ENCODE measurements around the gene FUT7. TPM values are rescaled to one million over a fixed set of nuclear protein-coding genes. Genes with fewer than 3 reads are reported as not detected.
A peak's percentile ranks its signal among the peaks of the same experiment; 100 is the strongest.

The FUT7 gene
- total RNA-seq, 2 donors from 2014 or later: 7.7 to 10.6 TPM

DNA sequence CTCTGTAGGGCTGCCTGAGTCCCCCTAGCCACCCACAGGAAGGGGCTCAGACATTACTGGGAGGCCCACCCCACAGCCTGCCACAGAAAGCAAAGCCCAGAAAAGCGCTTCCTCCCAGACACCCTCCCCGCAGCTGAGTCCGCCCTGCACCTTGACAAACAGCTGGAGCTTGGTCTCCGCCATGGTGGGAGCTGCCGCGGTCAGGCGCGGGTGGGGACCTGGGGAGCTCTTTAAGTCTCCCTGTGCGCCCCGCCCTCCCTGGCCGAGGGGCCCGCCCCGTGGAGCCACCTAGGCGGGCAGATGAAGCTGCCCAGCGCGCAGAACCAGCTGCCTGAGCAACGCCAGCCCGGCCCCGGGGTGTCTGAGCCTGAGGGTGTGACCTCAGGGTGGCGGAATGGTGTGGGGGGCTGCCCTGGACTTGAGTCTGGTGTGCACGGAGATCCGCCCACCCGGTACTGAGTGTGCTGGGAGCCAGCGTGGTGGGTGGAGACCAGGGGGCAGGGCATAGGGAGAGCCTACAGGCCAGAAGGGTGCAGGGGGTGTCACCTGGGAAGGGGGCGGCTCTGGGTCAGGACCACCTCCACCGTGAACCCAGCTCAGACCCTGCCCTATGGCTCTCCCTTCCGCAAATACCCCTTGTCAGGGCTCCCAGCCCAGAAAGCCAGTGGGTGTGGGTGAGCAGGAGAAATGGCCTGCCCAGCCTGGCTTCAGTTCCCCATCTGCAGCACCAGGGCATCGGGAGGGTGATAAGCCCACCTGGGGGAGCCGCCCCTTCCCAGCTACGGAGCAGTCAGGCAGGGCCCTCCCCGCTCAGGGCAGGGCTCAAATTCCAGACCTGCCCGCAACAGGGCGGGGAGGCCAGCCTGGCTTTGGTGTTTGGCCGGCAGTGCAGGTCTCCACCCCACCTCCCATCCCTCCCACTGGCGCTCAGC, 35.3 kb downstream of the FUT7 start, which contains the start of gene CLIC3:
Gene CLIC3 (minus strand): TSS at position 208 of the 932 bp plus-strand sequence. CDS start 25 bp downstream, at position 183.
- no peaks in the 10 kb centered on the region for H3K27me3 Mint-ChIP-seq
- ATAC-seq: peak; percentile 8
- peak in 2 of 3 donors; percentile 33 to 37 for DNase-seq
- peaks cover 25% of the 10 kb centered on the region for H3K4me1 Mint-ChIP-seq
- H3K9me3 ChIP-seq (ENCODE audit: control insufficient read depth, low read length, poor library complexity, severe bottlenecking): no peaks in the 10 kb centered on the region
- peak within 1 kb of the TSS; percentile 85 for H3K4me3 Mint-ChIP-seq
- H3K27ac Mint-ChIP-seq: peak within 1 kb of the TSS; percentile 95
- H3K36me3 Mint-ChIP-seq (ENCODE audit: low read depth): no peaks in the 10 kb centered on the region

GRCh38 chr9:136995772-136996311, 36.0 kb downstream of the FUT7 start:
- Mint-ChIP-seq H3K4me3 (peak overlapping the region; percentile 76), H3K27me3 (no peaks in the 10 kb centered on the region), H3K4me1 (peaks cover 29% of the 10 kb centered on the region), H3K27ac (peak overlapping the region; percentile 14), H3K36me3 (ENCODE audit: low read depth) (no peaks in the 10 kb centered on the region)
- DNase-seq: no peak
- ATAC-seq: no peak
- H3K9me3 ChIP-seq (ENCODE audit: control insufficient read depth, low read length, poor library complexity, severe bottlenecking): no peaks in the 10 kb centered on the region

GRCh38 chr9:136995362-136995761, 36.5 kb downstream of the FUT7 start:
- ATAC-seq (no peak), DNase-seq (no peak)
- Mint-ChIP-seq H3K27ac (no peak overlapping the region), H3K36me3 (ENCODE audit: low read depth) (no peaks in the 10 kb centered on the region), H3K27me3 (no peaks in the 10 kb centered on the region), H3K4me1 (peaks cover 30% of the 10 kb centered on the region), H3K4me3 (peak overlapping the region; percentile 55)
- H3K9me3 ChIP-seq (ENCODE audit: control insufficient read depth, low read length, poor library complexity, severe bottlenecking): no peaks in the 10 kb centered on the region

- DNase-seq (no peak), ATAC-seq (no peak)
- no peaks in the 10 kb centered on the region for H3K9me3 ChIP-seq (ENCODE audit: control insufficient read depth, low read length, poor library complexity, severe bottlenecking)
- peaks cover 27% of the 10 kb centered on the region for H3K4me1 Mint-ChIP-seq
- no peaks in the 10 kb centered on the region for H3K36me3 Mint-ChIP-seq (ENCODE audit: low read depth)
- no peaks in the 10 kb centered on the region for H3K27me3 Mint-ChIP-seq
- no peak overlapping the region for H3K4me3 Mint-ChIP-seq
- no peak overlapping the region for H3K27ac Mint-ChIP-seq
Observed at GRCh38 chr9:136994888-136995230, 37.0 kb downstream of the FUT7 start.

DNA sequence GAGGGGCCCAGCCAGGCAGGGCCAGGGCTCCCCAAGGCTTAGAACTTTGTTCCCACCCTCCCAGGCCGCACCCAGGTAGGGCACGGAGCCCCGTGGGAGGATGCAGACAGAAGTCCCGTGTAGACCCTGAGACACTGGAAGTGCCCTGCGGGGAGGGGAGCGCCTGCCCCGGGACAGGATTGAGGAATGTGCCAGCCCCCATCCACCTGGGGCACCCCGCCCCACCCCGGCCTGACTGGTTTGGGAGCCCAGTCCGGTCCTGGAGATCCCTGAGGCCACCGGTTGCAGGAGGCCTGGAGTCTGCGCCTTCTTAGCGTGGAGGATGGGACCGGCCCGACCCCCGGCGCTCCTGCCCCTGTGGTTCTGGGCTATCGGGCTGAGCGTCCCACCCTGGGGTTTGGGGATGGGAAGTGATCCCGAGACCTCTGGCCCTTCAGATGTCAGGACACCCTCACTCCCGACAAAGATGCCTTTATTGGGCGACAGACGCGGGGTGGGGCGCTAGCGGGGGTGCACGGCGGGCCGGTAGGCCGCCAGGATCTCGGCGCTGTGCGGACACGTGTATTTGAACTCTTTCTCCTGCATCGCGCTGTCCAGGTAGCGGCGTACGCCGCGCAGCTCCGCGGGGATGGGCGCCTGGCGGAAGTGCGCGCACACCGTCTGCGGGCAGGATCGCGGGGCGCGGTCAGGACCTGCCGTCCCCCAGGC, 37.6 kb downstream of the FUT7 start:
- Mint-ChIP-seq H3K27me3 (no peaks in the 10 kb centered on the region), H3K4me1 (peaks cover 30% of the 10 kb centered on the region), H3K4me3 (peak overlapping the region; percentile 89), H3K27ac (peak overlapping the region; percentile 39), H3K36me3 (ENCODE audit: low read depth) (no peaks in the 10 kb centered on the region)
- no peaks in the 10 kb centered on the region for H3K9me3 ChIP-seq (ENCODE audit: control insufficient read depth, low read length, poor library complexity, severe bottlenecking)
- no peak for DNase-seq
- ATAC-seq: no peak

GRCh38 chr9:136992819-136993369, 39.0 kb downstream of the FUT7 start:
- H3K27me3 Mint-ChIP-seq: no peaks in the 10 kb centered on the region

GRCh38 chr9:136991993-136992818, 39.7 kb downstream of the FUT7 start, which contains the start of gene PAXX:
PAXX (plus strand) TSS chr9:136992422; CDS start chr9:136992444, 22 bp downstream.
- no peaks in the 10 kb centered on the region for H3K27me3 Mint-ChIP-seq
- peaks cover 2% of the 10 kb centered on the region for H3K36me3 Mint-ChIP-seq (ENCODE audit: low read depth)
- no peaks in the 10 kb centered on the region for H3K9me3 ChIP-seq (ENCODE audit: control insufficient read depth, low read length, poor library complexity, severe bottlenecking)
- peaks cover 18% of the 10 kb centered on the region for H3K4me1 Mint-ChIP-seq
- peak within 1 kb of the TSS; percentile 89 for H3K4me3 Mint-ChIP-seq
- peak; percentile 92 to 96 (median 92) for DNase-seq
- H3K27ac Mint-ChIP-seq: peak within 1 kb of the TSS; percentile 61
- peak; percentile 91 for ATAC-seq

More at GRCh38 chr9:136992819-136993369, 39.0 kb downstream of the FUT7 start:
- H3K4me3 Mint-ChIP-seq: peak overlapping the region; percentile 89
- no peaks in the 10 kb centered on the region for H3K9me3 ChIP-seq (ENCODE audit: control insufficient read depth, low read length, poor library complexity, severe bottlenecking)
- H3K27ac Mint-ChIP-seq: peak overlapping the region; percentile 61
- DNase-seq: no peak
- peaks cover 22% of the 10 kb centered on the region for H3K4me1 Mint-ChIP-seq
- no peak for ATAC-seq
- H3K36me3 Mint-ChIP-seq (ENCODE audit: low read depth): peaks cover under 1% of the 10 kb centered on the region

DNA sequence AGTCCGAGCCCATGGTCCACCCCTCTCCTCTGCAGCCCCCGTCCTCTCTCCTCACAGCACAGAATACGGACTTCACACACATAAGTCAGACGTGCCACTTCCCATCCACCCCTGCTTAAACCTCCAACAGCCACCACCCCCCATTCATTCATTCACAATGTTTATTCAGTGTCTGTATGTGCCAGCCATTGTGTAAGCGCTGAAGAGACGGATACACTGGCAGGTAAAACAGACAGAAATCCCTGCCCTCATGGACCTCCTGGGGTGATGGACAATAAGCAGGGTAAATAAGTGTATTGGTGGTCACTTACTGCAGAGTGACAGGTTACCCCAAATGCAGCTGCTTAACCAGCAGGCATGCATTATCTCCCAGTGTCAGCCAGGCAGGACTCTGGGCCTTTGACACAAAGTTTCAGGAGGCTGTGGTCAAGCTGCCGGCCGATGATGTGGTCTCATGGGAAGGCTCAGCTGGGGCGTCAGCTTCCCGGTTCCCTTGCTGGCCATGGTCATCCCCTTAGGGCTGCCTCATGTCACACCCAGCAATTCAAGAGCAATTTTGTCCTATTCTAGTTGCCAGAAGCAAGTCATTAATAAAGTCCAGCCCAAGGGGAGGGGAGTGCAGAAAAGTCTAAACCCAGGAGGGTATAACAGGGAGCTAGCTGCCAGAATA, 41.5 kb downstream of the FUT7 start:
- Mint-ChIP-seq H3K27me3 (no peaks in the 10 kb centered on the region), H3K27ac (no peak overlapping the region), H3K36me3 (ENCODE audit: low read depth) (peaks cover 2% of the 10 kb centered on the region), H3K4me1 (peaks cover 13% of the 10 kb centered on the region), H3K4me3 (peak overlapping the region; percentile 89)
- DNase-seq (no peak), ATAC-seq (no peak)
- no peaks in the 10 kb centered on the region for H3K9me3 ChIP-seq (ENCODE audit: control insufficient read depth, low read length, poor library complexity, severe bottlenecking)

- Mint-ChIP-seq H3K36me3 (ENCODE audit: low read depth) (peaks cover 4% of the 10 kb centered on the region), H3K4me3 (peak overlapping the region; percentile 41), H3K27ac (no peak overlapping the region), H3K4me1 (peaks cover 16% of the 10 kb centered on the region), H3K27me3 (peaks cover 5% of the 10 kb centered on the region)
- ATAC-seq (no peak), DNase-seq (no peak)
- H3K9me3 ChIP-seq (ENCODE audit: control insufficient read depth, low read length, poor library complexity, severe bottlenecking): no peaks in the 10 kb centered on the region
Observed at GRCh38 chr9:136988872-136989271, 43.0 kb downstream of the FUT7 start.

DNA sequence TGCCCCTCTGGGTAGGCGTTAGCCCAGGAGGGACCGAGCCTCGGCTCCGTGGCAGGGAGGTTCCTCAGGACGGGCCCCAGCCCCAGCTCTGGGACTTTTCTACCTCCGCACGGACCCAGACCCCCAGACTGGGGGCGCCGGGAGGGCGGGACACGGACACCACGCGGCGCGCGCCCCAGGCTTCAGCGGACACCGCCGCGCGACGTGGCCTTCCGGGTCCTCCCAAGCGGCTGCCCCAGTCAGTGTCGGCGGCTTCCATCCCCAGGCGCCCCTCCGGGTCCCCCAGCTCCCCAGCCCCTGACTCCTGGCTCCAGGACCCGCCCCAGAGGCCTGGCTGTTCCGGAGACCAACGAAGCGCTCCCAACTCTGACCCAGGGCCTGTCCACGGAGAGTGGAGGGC, 46.0 kb downstream of the FUT7 start:
- Mint-ChIP-seq H3K4me1 (peaks cover 11% of the 10 kb centered on the region), H3K27me3 (peaks cover 10% of the 10 kb centered on the region), H3K27ac (no peak overlapping the region), H3K4me3 (no peak overlapping the region), H3K36me3 (ENCODE audit: low read depth) (peaks cover 6% of the 10 kb centered on the region)
- ATAC-seq (no peak), DNase-seq (no peak)
- H3K9me3 ChIP-seq (ENCODE audit: control insufficient read depth, low read length, poor library complexity, severe bottlenecking): no peaks in the 10 kb centered on the region

DNA sequence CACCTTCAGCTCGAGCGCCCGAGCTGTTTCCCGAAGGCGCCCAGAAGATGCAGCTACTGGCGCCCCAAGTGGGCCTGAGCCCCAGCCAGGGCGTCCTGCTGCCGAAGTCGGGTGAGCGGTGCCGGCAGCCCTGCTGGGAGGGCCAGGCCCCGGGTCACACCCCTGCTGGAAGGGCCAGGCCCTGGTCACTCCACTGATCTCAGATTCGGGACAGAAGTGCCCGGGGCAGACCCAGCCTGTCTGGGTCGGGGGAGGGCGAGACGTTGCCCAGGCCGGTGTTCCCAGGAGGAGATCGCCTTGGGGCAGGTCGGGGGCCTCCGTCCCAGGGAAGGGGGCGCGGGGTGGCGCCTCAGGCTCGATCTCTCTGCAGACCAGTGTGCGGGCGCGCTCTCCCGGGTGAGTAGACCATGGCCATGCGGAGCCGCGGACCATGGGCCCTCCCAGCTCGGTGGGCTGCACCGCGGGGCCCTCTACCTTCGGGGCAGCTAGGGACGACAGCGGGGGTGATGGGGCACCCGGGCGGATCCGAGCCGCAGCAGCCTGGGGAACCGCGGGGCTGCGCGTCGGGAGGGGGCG, 46.8 kb downstream of the FUT7 start:
- H3K27ac Mint-ChIP-seq: no peak overlapping the region
- ATAC-seq: peak; percentile 49
- peaks cover 6% of the 10 kb centered on the region for H3K36me3 Mint-ChIP-seq (ENCODE audit: low read depth)
- H3K9me3 ChIP-seq (ENCODE audit: control insufficient read depth, low read length, poor library complexity, severe bottlenecking): no peaks in the 10 kb centered on the region
- H3K4me1 Mint-ChIP-seq: peaks cover 13% of the 10 kb centered on the region
- peaks cover 10% of the 10 kb centered on the region for H3K27me3 Mint-ChIP-seq
- no peak for DNase-seq
- peak overlapping the region; percentile 25 for H3K4me3 Mint-ChIP-seq

All from T-helper 17 cell (primary cell).